Panc1 (cell line): ENCODE results near the gene CAMK1D.

ENCODE experiments used
- CTCF ChIP-seq: fragments of 450-650 bp; IDR thresholded peaks from 2 replicates; pipeline ENCODE4 v1.5.1; 2017; ENCODE audit warnings: mild to moderate bottlenecking
- POLR2AphosphoS5 ChIP-seq: IDR thresholded peaks from 2 replicates; pipeline ENCODE4 v1.6.1; 2012; ENCODE audit warnings: mild to moderate bottlenecking, low read depth, low read length, moderate library complexity
- REST ChIP-seq, 2 experiments: IDR thresholded peaks; 2 replicates each; pipeline ENCODE4 v1.6.1; 2011 to 2012; ENCODE audit warnings: low read depth in 2 of 2, control low read depth in 1 of 2, low read length in 1 of 2, mild to moderate bottlenecking in 1 of 2, moderate library complexity in 1 of 2; ENCODE audit not compliant: insufficient read depth in 1 of 2
- SIN3A ChIP-seq: IDR thresholded peaks from 2 replicates; pipeline ENCODE4 v1.6.1; 2012; ENCODE audit warnings: low read depth, mild to moderate bottlenecking, low read length, moderate library complexity, borderline replicate concordance; ENCODE audit not compliant: insufficient read depth
- TCF7L2 ChIP-seq: IDR thresholded peaks from 2 replicates; pipeline ENCODE4 v1.6.1; 2011; ENCODE audit warnings: mild to moderate bottlenecking, low read depth, low read length, inconsistent platforms

- no peak for TF ChIP-seq CTCF
- no peak for TF ChIP-seq REST (IDR thresholded peaks at IDR 0.05; ENCODE audit: insufficient read depth in 1 of 2, low read depth in 2 of 2, low read length in 1 of 2)
- no peak for TF ChIP-seq TCF7L2
- TF ChIP-seq POLR2AphosphoS5 = no peak
- no peak for TF ChIP-seq SIN3A
These were observed 484.8 kb downstream of the CAMK1D start for GRCh38 chr10:12834116-12834665.
